Stimulated activated CD4-positive, alpha-beta T cell treated with anti-CD3 and anti-CD28 coated beads, Interleukin-15, amount 100 ng/mL, for 1 hour (primary cell): ENCODE measurements around the gene OGFR.
"Not testable (repeated sequence)": the region's sequence is repeated elsewhere in the genome, so short reads cannot be mapped to it uniquely, and the experiment has no call there.

Experiments used
- DNase-seq, 2 donors: peaks; one replicate each; pipeline ENCODE4 v3.0.0-alpha.2; 2020; ENCODE audit warnings: low read depth in 1 of 2, low spot score in 1 of 2

The OGFR gene

GRCh38 chr20:62836967-62837490, 32.4 kb downstream of the OGFR start:
- DNase-seq = no peak

GRCh38 chr20:62837790-62838127, 33.1 kb downstream of the OGFR start:
- no peak for DNase-seq

GRCh38 chr20:62838128-62838891, 33.7 kb downstream of the OGFR start:
- no peak for DNase-seq

GRCh38 chr20:62839261-62839660, 34.6 kb downstream of the OGFR start:
- no peak for DNase-seq

- no peak for DNase-seq
Measured at GRCh38 chr20:62839816-62840215, 35.2 kb downstream of the OGFR start.

GRCh38 chr20:62840244-62841197, 35.9 kb downstream of the OGFR start:
- DNase-seq = no peak

GRCh38 chr20:62841705-62842212, 37.1 kb downstream of the OGFR start:
- no peak for DNase-seq

- no peak for DNase-seq
Measured at GRCh38 chr20:62843656-62844055, 39.0 kb downstream of the OGFR start.

GRCh38 chr20:62844182-62844581, 39.5 kb downstream of the OGFR start:
- no peak for DNase-seq

GRCh38 chr20:62845416-62846160, 41.0 kb downstream of the OGFR start:
- DNase-seq = no peak

GRCh38 chr20:62846166-62846890, 41.7 kb downstream of the OGFR start:
- DNase-seq = no peak

- DNase-seq = not testable (repeated sequence)
Measured at GRCh38 chr20:62848917-62849316, 44.3 kb downstream of the OGFR start.

- DNase-seq = no peak
Measured at GRCh38 chr20:62849431-62849830, 44.8 kb downstream of the OGFR start.

GRCh38 chr20:62850333-62850974, 45.8 kb downstream of the OGFR start:
- DNase-seq = no peak

- DNase-seq = no peak
Measured at GRCh38 chr20:62852196-62852595, 47.6 kb downstream of the OGFR start.

GRCh38 chr20:62852841-62853240, 48.2 kb downstream of the OGFR start:
- no peak for DNase-seq

GRCh38 chr20:62853304-62853703, 48.7 kb downstream of the OGFR start:
- not testable (repeated sequence) for DNase-seq

- no peak for DNase-seq
Measured at GRCh38 chr20:62854121-62854520, 49.5 kb downstream of the OGFR start.

GRCh38 chr20:62855120-62855519, 50.5 kb downstream of the OGFR start:
- no peak for DNase-seq
